Measurements from ENCODE around the gene NECTIN1. TPM values are rescaled to one million over a fixed set of nuclear protein-coding genes. Genes with fewer than 3 reads are reported as not detected.

The NECTIN1 gene
- total RNA-seq, 2 donors from 2014 or later = 4.0 to 4.4 TPM

DNA sequence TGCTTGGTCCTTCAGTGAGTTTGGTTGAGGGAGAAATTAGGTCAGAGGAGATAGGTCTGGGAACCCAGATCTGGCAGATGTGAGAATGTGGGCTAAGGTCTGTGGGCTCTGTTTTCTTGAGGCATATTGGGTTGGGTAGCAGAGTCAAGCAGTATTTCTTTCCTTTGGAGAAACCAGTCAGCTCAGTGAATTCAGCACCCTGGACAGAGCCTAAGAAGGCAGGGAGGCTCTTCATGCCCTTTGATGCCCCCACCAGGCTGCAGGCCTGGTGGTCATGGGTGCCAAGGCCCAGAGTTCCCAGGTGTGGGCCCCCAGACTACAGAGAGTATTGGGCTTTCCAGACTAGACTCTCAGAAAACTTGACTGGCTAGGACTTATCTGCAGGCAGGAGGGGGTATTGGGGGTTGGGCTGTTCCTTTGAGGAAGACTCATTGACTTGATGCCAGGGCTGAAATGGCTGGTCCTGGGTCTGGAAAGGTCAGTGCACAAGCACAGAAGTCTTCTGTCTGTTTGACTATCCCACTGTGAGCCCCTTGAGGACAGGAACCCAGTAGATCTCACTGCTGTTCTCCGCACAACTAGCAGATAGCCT lies 45.3 kb upstream of the NECTIN1 start:
- peaks cover 0 to 17% of the 10 kb centered on the region in 2 donors for H3K4me1 ChIP-seq
- no peak for TF ChIP-seq CTCF (IDR thresholded peaks at IDR 0.05)
- H3K4me3 ChIP-seq = no peak overlapping the region
- no peak for DNase-seq (ENCODE audit: low spot score)
- no peak overlapping the region for H3K27ac ChIP-seq
- H3K9me3 ChIP-seq = no peaks in the 10 kb centered on the region
- H3K27me3 ChIP-seq = no peaks in the 10 kb centered on the region
- no peaks in the 10 kb centered on the region for H3K36me3 ChIP-seq

DNA sequence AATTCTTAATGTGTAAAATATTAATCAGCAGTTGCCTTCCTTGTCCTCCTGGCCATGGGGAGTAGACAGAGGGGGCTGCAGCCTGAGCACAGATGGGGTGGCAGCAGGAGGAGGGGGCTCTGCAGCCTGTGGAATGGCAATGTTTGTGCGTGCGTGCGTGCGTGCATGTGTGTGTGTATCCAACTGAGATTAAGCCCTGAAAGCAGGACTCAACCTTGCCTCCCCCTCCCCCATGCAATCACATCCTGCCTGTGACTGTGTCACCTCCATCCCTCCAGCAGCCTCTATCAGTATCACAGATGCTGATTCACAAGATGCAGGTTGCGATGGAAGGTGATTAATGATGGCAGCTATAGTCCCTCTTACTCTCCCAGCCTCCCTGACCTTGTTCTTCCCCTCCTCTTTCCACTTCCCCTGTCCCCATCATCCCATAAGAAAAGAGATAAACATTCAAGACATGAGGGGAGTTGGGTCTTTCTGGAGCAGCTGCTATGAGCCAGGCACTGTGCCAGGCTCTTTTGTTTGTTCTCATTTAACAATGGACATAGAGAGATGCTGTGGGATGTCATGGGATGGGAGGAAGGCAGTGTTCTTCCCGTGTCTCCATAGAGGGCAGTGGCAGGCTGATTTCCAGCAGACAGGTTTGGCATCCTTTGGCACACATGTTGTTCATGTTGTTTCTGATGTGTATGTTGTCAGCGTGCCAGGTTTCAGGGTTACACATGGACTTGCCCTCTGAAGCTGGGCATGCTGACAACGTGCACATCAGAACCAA lies 43.8 kb upstream of the NECTIN1 start:
- H3K27me3 ChIP-seq = no peaks in the 10 kb centered on the region
- no peak overlapping the region for H3K4me3 ChIP-seq
- H3K4me1 ChIP-seq = peaks cover 0 to 6% of the 10 kb centered on the region in 2 donors
- H3K36me3 ChIP-seq = no peaks in the 10 kb centered on the region
- DNase-seq (ENCODE audit: low spot score) = no peak
- no peak for TF ChIP-seq CTCF (IDR thresholded peaks at IDR 0.05)
- peaks cover 0 to 2% of the 10 kb centered on the region in 2 donors for H3K9me3 ChIP-seq
- no peak overlapping the region for H3K27ac ChIP-seq

GRCh38 chr11:119772076-119772475 lies 43.1 kb upstream of the NECTIN1 start:
- Histone ChIP-seq H3K36me3 (no peaks in the 10 kb centered on the region), H3K4me3 (no peak overlapping the region), H3K9me3 (peaks cover 0 to 4% of the 10 kb centered on the region in 2 donors), H3K27ac (no peak overlapping the region), H3K27me3 (no peaks in the 10 kb centered on the region), H3K4me1 (peaks cover 0 to 6% of the 10 kb centered on the region in 2 donors)
- TF ChIP-seq CTCF (IDR thresholded peaks at IDR 0.05) = no peak
- DNase-seq (ENCODE audit: low spot score) = no peak

DNA sequence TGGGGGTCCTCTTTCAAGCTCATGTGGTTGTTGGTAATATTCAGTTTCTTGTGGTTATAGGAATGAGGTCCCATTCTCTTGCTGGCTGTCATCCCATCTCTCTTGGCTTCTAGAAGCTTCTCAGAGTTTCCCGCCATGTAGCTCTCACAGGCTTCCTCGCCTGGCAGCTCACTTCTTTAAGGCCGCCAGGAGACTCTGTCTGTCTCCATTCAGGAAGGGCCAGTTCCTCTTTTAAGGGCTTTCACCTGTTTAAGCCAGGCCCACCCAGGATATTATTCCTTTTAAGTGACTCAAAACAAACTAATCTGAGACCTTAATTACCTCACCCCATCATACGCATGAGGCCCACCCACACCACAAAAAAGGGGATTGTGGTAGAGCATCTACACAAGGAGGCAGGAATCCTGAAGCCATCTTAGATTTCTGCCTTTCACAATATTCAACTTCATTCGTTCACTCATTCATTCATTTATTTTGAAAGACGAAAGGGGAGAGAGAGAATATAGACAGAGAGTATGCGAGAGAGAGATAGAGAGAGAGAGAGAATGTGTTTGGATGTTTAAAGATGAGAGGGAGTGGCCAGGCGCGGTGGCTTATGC lies 42.3 kb upstream of the NECTIN1 start:
- peaks cover 0 to 4% of the 10 kb centered on the region in 2 donors for H3K9me3 ChIP-seq
- no peak overlapping the region for H3K27ac ChIP-seq
- no peak for DNase-seq (ENCODE audit: low spot score)
- TF ChIP-seq CTCF (IDR thresholded peaks at IDR 0.05) = no peak
- no peak overlapping the region for H3K4me3 ChIP-seq
- peaks cover 0 to 2% of the 10 kb centered on the region in 2 donors for H3K4me1 ChIP-seq
- no peaks in the 10 kb centered on the region for H3K27me3 ChIP-seq
- no peaks in the 10 kb centered on the region for H3K36me3 ChIP-seq

- Histone ChIP-seq H3K27me3 (no peaks in the 10 kb centered on the region), H3K4me1 (peaks cover 0 to 10% of the 10 kb centered on the region in 2 donors), H3K4me3 (no peak overlapping the region), H3K9me3 (peaks cover 0 to 4% of the 10 kb centered on the region in 2 donors), H3K27ac (no peak overlapping the region), H3K36me3 (no peaks in the 10 kb centered on the region)
- DNase-seq (ENCODE audit: low spot score) = no peak
- TF ChIP-seq CTCF (IDR thresholded peaks at IDR 0.05) = no peak
These were observed 36.6 kb upstream of the NECTIN1 start for GRCh38 chr11:119765628-119766027.

Data from right atrium auricular region (tissue), 2 donors.